ENCODE results near the gene PDS5B.

The PDS5B gene

GRCh38 chr13:32733690-32734089 is 147.4 kb downstream of the PDS5B start:
- no peak for DNase-seq

GRCh38 chr13:32734511-32734910 is 148.3 kb downstream of the PDS5B start:
- no peak for DNase-seq

- DNase-seq, result no peak
Measured at GRCh38 chr13:32735859-32736258, 149.6 kb downstream of the PDS5B start.

GRCh38 chr13:32736648-32737047 is 150.4 kb downstream of the PDS5B start:
- DNase-seq, result no peak

GRCh38 chr13:32737111-32737571 is 150.9 kb downstream of the PDS5B start:
- DNase-seq, result no peak

- no peak for DNase-seq
Measured at GRCh38 chr13:32737679-32738078, 151.4 kb downstream of the PDS5B start.

GRCh38 chr13:32745509-32745908 is 159.3 kb downstream of the PDS5B start:
- DNase-seq, result no peak

DNA sequence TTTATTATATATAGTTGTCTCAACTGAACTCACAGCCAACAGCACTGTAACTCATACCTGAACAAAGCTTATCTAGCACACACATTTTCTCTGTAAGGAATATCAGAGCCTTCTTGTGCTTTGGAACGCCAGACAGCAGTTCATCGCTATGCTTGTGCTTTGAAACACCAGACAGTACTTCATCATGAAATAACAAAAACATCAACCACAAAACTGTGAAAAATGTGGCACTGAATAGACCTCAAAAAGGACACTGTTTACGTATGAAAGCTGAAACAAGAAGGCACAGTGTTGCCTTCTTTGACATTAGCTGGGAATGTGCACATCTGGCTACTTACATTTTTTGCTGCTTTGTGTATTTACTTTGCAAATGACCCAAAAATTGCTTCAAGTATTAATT is 160.2 kb downstream of the PDS5B start:
- DNase-seq, result no peak

DNA sequence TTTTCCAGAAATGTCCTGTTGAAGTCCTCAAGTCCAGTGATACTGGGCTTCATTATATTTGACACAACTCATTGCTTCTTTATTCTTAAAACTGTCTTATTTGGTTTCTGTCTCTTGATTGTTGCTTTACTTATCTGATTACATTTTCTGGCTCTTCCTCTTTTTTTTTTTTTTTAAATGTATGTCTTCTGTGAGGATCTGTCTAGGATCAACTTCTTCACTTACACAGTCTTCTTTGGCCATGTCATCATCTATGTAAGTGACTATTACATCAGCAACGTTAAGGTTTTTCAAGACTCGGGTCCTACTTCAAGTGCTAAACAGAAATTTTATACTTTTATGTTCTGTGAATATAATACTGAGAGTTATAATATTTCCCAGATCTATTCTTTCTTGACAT is 162.1 kb downstream of the PDS5B start:
- no peak for DNase-seq

GRCh38 chr13:32751340-32751739 is 165.1 kb downstream of the PDS5B start:
- no peak for DNase-seq

GRCh38 chr13:32752311-32752710 is 166.1 kb downstream of the PDS5B start:
- no peak for DNase-seq

- DNase-seq, result no peak
Measured at GRCh38 chr13:32752997-32753606, 166.8 kb downstream of the PDS5B start.

GRCh38 chr13:32754179-32754578 is 167.9 kb downstream of the PDS5B start:
- DNase-seq, result no peak

- DNase-seq, result no peak
Measured at GRCh38 chr13:32759152-32759551, 172.9 kb downstream of the PDS5B start.

GRCh38 chr13:32761472-32761871 is 175.2 kb downstream of the PDS5B start:
- no peak for DNase-seq

DNA sequence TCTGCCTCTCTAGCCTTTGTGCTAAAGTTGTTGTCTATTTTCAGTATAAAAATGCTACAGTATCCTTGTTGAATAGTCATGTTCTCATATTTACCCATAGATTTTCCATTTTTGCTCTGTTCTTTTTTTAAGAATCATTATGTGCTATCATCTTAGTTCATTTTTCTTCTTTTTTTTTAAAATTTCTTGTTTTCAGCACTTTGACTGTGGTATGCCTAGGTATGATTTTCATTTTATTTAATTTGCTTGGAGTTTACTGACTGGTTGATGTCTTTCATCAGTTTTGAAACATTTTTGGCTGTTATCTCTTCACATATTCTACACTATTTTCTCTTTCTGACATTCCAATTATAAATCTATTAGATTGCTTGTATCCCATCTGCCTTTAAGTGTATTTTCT is 192.9 kb downstream of the PDS5B start:
- DNase-seq, result no peak

DNA sequence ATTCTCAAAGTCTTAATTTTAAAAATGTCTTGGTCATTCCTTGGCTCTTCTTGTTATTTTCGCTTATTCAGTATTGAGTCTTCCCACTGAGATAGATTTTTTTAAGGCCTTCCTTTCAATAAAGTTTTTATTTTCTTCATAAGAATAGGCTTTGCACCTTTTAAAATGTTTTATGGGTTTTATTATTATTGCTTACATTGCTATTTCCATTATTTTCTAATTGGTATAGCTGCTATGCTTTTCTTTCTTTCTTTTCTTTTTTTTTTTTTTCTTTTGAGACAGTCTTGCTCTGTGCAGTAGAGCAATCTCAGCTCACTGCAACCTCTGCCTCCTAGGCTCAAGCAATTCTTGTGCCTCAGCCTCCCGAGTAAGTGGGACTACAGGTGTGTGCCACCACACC is 195.7 kb downstream of the PDS5B start:
- no peak for DNase-seq

DNA sequence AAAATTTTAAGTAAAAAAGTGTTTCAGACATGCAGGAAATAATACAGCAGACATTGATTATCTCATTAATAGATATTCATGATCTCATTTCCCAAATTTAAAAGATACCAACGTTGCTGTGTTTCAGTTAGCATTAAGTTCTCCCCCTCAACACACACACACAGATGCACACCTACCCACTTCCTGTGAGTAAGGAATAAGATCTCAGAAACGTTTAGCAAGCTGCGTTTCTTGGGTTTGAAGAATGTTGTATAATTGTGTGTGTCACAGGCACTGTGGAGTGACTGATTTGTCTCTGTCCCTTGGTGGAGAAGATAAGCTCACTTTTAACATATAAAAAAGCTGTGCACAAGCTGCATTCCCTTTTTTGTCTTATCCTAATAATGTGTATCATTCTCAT is 196.8 kb downstream of the PDS5B start:
- no peak for DNase-seq

DNA sequence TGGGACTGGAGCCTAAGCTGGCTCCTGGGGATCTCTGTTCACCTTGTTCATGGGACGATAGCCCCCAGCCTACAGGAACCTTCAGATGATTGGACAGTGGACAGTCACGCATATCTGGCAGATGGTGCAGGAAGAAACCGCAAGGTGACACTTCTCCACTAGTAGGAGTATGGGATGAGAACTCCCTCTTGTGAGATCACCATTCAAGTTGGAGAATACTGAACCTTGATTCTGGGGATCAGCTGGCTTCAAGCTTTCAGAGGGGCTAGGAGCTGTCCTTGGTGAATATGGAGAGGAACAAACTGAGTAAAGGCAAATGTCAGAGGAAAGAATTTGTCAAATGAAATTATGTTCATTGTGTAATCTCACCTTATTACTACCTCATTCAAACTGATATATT is 204.5 kb downstream of the PDS5B start:
- DNase-seq, result no peak

GRCh38 chr13:32791545-32792172 is 205.4 kb downstream of the PDS5B start:
- DNase-seq, result peak in 1 of 4 experiments; percentile 4

GRCh38 chr13:32796754-32797153 is 210.5 kb downstream of the PDS5B start:
- DNase-seq, result no peak

DNA sequence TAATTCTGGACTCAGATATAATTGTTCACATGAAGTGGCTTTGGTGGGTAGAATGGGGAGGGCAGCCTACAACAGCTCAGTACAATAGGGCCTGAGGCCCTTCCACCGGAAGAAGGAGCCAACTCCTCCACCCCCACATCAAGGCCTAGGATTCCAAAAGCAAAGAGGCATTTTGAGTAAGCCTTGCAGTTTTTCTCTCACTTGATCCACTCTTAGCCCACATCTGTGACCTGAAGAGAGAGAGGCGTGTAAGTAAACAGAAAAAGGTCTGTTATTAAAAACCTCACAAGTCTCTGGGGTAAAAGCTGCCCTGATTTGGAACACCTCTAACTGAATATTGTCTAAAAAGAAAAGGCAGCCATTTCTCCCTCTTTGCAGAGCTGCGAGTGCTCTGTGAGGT is 215.9 kb downstream of the PDS5B start:
- DNase-seq, result no peak

- DNase-seq, result no peak
Measured at GRCh38 chr13:32804673-32805230, 218.5 kb downstream of the PDS5B start.

DNA sequence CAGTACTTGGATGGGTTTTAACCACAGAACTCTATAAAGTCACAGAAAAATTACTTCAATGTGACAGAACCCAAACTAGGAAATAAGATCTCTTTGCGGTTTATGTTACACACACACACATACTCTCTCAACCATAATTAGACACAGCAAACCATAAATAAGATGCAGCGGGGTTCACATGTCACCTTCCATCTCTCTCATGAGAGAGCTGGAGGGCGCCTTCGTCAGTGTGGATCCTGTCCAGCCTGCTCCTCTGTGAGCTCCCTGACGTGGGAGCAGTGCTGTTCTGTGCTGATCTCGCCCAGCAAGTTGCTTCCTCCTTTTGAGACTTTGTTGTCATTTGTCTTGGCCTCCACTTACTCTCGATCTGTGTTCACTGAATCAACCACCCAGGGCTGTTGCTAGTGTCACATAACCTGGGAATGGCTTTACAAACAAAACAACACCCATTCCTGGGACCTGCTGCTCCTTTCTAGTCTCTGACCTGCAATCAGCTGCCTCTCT is 225.1 kb downstream of the PDS5B start:
- no peak for DNase-seq

Measured in activated naive CD4-positive, alpha-beta T cell (primary cell).